Right renal pelvis (tissue), 4 donors: Measurements from ENCODE around the gene SPEF1. TPM values are rescaled to one million over a fixed set of nuclear protein-coding genes. Genes with fewer than 3 reads are reported as not detected.
A peak's percentile ranks its signal among the peaks of the same experiment; 100 is the strongest.
"Not testable (repeated sequence)": the region's sequence is repeated elsewhere in the genome, so short reads cannot be mapped to it uniquely, and the experiment has no call there.

Experiments used
- DNase-seq, 4 donors: peaks; one replicate each; pipeline ENCODE4 v3.0.0-alpha.2; 2013; ENCODE audit warnings: low read depth in 4 of 4, low spot score in 3 of 4, missing footprints in 1 of 4
- polyA plus RNA-seq, 4 donors: library from polyadenylated mRNA; unstranded; fragments of 120-200 nt; gene quantifications; one replicate each; pipeline ENCODE4 v1.2.1, GENCODE V29; 2013; ENCODE audit not compliant: insufficient read length in 4 of 4

The SPEF1 gene
- polyA plus RNA-seq, 4 donors = 1.3 to 3.1 (median 1.7) TPM

DNA sequence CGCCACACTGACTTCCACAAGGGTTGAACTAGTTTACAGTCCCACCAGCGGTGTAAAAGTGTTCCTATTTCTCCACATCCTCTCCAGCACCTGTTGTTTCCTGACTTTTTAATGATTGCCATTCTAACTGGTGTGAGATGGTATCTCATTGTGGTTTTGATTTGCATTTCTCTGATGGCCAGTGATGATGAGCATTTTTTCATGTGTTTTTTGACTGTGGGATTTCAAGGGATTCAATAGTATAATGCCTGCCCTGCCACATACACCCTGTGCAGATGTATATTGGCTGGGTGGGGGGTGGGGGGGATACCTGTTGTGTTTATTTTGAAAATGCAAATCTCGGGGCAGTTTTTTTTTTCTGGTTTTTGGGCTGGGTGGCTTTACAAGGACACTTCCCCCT is 12.9 kb upstream of the SPEF1 start:
- DNase-seq = not testable (repeated sequence)

DNA sequence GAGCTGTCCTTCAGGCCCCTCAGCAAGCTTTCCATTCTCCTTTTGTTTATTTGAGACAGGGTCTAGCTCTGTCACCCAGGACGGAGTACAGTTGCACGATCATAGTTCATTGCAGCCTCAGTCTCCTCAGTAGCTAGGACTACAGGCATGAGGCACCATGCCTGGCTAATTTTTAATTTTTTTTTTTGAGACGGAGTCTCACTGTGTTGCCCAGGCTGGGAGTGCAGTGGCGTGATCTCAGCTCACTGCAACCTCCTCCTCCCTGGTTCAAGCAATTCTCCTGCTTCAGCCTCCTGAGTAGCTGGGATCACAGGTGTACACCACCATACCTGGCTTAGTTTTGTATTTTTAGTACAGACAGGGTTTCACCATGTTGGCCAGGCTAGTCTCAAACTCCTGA is 8.0 kb upstream of the SPEF1 start:
- not testable (repeated sequence) for DNase-seq

GRCh38 chr20:3788685-3789155 is 7.5 kb upstream of the SPEF1 start:
- DNase-seq = no peak

DNA sequence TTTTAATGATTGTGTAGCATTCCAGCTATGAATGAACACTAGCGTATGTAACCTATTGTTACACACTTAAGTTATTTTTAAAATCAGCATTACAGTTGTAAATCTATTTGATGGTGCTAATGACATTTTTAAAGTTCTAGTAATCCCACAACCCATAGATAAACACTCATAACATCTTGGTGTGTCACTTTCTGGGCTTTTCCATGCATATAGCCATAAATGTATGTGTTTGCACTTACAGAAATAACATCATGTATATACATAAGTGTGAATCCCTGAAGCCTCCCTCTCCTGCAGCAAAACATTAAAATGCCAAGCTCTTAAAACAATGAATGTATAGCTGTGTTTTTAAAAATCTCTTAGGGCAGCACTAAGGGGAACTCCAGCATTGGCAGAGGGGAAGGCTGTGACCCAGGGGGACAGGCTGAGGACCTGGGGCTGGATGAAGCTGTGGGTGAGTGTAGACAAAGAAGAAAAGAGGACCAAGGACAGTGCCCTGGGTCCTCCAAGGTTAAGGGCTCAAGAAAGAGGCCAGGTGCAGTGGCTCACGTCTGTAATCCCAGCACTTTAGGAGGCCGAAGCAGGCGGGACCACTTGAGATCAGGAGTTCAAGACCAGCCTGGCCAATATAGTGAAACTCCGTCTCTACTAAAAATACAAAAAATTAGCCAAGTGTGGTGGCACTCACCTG is 6.2 kb upstream of the SPEF1 start:
- DNase-seq = no peak

DNA sequence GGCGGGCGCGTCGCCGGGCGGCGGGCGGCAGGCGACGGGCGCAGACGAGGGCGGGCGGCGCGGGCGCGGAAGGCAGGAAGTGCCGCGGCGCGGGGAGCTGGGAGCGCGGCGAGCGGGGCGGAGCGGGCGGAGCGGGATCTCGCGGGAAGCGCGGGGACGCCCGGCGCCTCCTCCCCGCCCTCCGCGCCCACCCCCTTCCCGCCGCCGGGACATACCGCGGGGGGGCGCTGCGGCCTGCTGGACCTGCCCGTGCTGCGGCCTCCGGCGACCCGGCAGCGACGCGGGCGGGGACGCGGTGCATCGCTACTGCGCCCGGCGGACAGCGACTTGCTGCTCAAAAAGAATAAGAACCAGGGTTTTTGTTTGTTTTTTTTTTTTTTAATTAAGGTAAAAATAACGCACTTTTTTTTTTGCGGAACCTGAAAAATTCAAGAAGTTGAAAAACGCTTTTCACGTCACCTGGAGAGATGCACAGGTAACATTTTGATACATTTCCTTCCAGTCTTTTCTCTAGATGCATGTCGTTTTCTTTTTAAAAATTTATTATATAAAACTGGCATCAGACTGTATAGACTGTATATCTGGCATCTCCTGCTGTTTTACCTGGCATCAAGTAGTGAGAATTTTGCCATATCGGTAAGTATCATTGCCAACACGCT is 5.5 kb upstream of the SPEF1 start, which contains the start of gene CENPB:
CENPB (minus strand) TSS at position 76 of the 659 bp plus-strand sequence. CDS start 257 bp downstream, outside the sequence.
- peak in 1 of 4 donors; percentile 73 for DNase-seq

GRCh38 chr20:3786126-3786484 is 4.9 kb upstream of the SPEF1 start:
- DNase-seq = no peak

- DNase-seq = no peak
Measured at GRCh38 chr20:3785240-3786125, 4.2 kb upstream of the SPEF1 start.

GRCh38 chr20:3784863-3785239 is 3.6 kb upstream of the SPEF1 start:
- DNase-seq = no peak

- no peak for DNase-seq
Measured at GRCh38 chr20:3784216-3784853, 3.1 kb upstream of the SPEF1 start.

DNA sequence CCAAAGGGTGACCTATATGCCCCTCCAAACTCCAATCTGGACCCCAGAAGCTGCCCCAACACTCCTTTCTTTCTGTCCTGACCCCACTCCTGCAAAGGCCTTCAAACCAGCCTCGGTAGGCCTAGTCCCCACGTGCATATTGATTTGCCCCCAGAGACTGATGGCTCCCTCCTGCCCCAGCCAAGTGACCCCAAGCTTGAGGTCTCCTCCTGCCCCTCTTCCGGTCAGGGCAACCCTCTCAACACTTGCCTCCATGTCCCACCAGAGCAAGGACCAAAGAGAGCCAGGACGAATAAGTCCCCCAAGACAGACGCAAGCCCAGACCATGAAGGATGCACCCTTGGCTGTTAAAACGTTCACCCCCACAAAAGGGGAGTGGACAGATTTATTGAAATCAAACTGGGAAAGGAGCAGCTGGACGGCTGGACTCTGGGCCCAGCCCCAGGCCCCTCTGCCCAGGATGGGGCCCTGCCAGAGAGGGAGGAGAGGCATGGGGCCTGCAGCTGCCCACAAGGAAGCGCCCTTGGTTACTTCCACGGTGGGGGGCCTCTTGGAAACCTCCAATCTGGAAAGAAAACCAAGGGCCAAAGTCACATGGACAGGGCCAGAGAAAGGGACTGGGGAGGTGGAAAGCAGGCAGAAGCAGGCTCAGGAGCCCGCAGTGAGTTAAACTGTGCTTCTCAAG is 2.4 kb upstream of the SPEF1 start:
- no peak for DNase-seq

DNA sequence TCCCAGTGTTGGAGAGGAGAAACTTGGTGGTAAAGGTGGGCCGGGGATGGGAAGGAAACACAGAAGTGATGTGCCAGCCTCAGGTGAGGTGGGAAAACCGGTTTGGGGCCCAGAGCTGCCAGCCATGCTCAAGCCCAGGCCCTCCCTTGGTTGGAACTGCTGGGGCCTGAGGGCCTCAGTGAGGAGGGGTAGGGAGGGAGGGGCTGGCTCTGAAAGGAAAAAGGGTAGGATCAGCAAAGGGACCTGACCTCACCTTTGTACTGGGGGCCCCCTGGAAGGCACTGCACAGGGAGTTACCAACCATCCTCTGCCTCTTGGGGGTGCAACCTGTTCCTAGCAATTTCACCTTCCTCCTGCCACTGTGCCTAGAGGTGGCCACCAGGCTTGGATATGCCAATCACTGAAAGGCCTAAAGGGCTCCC is 1.8 kb upstream of the SPEF1 start:
- DNase-seq = no peak

GRCh38 chr20:3782597-3782996 is 1.3 kb upstream of the SPEF1 start:
- DNase-seq = no peak

DNA sequence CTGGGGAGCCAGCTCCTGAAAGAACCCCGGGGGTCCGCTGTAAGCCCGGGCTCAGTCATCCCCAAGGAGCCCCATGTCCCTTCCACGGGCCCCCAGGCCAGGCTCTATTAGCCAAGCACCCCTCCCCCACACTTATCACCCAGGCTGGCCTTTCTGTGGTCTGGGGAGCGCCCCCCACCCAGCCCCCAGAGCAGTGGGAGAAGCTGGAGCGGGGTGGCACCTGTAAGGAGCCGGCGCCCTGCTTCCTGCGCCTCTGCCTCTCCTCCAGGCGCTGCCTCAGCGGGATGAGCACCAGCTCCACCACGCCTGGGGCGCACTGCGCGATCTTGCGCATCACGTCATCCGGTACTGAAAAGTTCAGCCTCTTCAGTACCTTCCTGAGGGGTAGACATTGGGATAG is 2.3 kb downstream of the SPEF1 start:
- no peak for DNase-seq

GRCh38 chr20:3777716-3778629 is 3.3 kb downstream of the SPEF1 start:
- DNase-seq = no peak

- DNase-seq = no peak
Measured at GRCh38 chr20:3777381-3777715, 3.9 kb downstream of the SPEF1 start.

GRCh38 chr20:3775457-3776108 is 5.7 kb downstream of the SPEF1 start:
- no peak for DNase-seq

DNA sequence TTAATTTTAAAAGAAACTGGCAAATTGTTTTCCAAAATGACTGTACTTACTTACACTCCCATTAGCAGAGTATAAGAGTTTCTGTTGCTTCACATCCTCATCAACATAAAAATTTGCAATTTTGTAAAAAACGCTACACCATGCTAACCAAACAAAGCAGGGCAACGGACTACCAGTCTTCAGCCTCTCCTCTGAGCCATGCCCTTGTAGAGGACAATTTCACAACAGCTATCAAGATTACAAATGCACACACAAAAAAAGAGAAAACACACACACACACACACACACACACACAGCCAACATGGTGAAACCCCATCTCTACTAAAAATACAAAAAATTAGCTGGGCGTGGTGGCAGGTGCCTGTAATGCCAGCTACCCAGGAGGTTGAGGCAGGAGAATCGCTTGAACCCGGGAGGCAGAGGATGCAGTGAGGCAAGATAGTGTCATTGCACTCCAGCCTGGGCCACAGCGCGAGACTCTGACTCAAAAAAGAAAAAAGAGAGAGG is 9.6 kb downstream of the SPEF1 start:
- no peak for DNase-seq

GRCh38 chr20:3768342-3769130 is 12.7 kb downstream of the SPEF1 start:
- no peak for DNase-seq
